Tibial artery (tissue), 4 donors: ENCODE measurements around the gene WARS2.

Experiments used
- DNase-seq, 2 donors: peaks; one replicate each; pipeline ENCODE4 v3.0.0-alpha.2; 2019
- H3K27ac ChIP-seq, 2 donors: fragments of 200-600 bp; sonication (generic) in 1 of 2; 1 replicate in 1 of 2; 2 replicates in 1 of 2; pipeline ENCODE4 v1.5.1; 2018 to 2019; ENCODE audit warnings: mild to moderate bottlenecking in 1 of 2
- H3K27me3 ChIP-seq, 2 donors: fragments of 200-600 bp; sonication (generic) in 1 of 2; one replicate each; pipeline versions ENCODE4 v1.5.1 to v1.6.0; 2016 to 2019
- H3K36me3 ChIP-seq, 3 donors: fragments of 200-600 bp; sonication (generic) in 2 of 3; one replicate each; pipeline ENCODE4 v1.5.1; 2016 to 2019; ENCODE audit warnings: mild to moderate bottlenecking in 2 of 3
- H3K4me1 ChIP-seq, 4 donors: fragments of 200-600 bp; sonication (generic) in 2 of 4; 1 replicate in 3 of 4; 2 replicates in 1 of 4; pipeline ENCODE4 v1.5.1; 2016 to 2019
- H3K4me3 ChIP-seq, 2 donors: fragments of 200-600 bp; sonication (generic) in 1 of 2; 1 replicate in 1 of 2; 2 replicates in 1 of 2; pipeline ENCODE4 v1.5.1; 2018 to 2019; ENCODE audit warnings: mild to moderate bottlenecking in 2 of 2
- H3K9me3 ChIP-seq, 3 donors: fragments of 200-600 bp; sonication (generic) in 1 of 3; one replicate each; pipeline ENCODE4 v1.5.1; 2016 to 2019
- intact Hi-C: fragments of 100-400 bp; cut with DNase I; formaldehyde crosslinking; loops from one replicate; pipeline ENCODE4 v1.15.0; 2023; ENCODE audit warnings: low total_unique reads
- TF ChIP-seq, protein P1 (sequence below), 2 experiments: fragments of 200-600 bp in 1 of 2; fragments of 450-650 bp in 1 of 2; IDR thresholded peaks; one replicate each; pipeline ENCODE4 v1.5.1; 2017 to 2019; ENCODE audit warnings: antibody characterized with exemption in 2 of 2, mild to moderate bottlenecking in 1 of 2, moderate library complexity in 1 of 2

WARS2 gene

DNA sequence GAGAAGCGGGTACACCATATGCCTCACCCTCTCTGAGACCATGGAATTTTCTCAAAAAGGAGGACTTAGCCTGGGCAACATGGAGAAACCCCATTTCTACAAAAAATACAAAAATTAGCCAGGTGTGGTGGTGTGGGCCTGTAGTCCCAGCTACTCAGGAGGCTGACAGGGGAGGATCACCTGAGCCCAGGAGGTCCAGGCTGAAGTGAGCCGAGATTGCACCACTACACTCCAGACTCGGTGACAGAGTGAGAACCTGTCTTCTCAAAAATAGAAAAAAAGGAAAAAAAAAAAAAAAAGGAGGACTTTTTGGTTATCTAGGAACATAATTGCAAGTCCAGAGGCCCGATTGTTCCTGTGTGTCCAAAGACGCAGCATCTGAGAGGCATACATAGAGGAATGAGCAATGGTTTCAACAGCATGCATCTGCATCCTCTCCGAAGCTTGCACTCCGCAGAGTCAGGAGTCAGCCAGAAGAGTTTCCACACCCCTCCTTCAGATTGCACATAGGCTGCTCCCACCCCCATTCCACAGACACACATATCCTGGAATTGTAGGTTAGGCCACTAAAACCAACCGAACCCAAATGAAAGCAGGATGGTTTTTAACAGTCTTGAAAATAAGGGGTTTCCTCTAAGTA is 149.8 kb downstream of the WARS2 start:
- Histone ChIP-seq H3K36me3 (no peaks in the 10 kb centered on the region), H3K27me3 (no peaks in the 10 kb centered on the region), H3K27ac (peak overlapping the region; percentile 95 to 99), H3K9me3 (no peaks in the 10 kb centered on the region), H3K4me3 (no peak overlapping the region), H3K4me1 (peaks cover 0 to 21% (median 9%) of the 10 kb centered on the region in 4 donors)
- intact Hi-C loops: no loop called here
- DNase-seq: peak in 1 of 2 donors; percentile 47
- TF ChIP-seq, protein P1, sequence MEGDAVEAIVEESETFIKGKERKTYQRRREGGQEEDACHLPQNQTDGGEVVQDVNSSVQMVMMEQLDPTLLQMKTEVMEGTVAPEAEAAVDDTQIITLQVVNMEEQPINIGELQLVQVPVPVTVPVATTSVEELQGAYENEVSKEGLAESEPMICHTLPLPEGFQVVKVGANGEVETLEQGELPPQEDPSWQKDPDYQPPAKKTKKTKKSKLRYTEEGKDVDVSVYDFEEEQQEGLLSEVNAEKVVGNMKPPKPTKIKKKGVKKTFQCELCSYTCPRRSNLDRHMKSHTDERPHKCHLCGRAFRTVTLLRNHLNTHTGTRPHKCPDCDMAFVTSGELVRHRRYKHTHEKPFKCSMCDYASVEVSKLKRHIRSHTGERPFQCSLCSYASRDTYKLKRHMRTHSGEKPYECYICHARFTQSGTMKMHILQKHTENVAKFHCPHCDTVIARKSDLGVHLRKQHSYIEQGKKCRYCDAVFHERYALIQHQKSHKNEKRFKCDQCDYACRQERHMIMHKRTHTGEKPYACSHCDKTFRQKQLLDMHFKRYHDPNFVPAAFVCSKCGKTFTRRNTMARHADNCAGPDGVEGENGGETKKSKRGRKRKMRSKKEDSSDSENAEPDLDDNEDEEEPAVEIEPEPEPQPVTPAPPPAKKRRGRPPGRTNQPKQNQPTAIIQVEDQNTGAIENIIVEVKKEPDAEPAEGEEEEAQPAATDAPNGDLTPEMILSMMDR (IDR thresholded peaks at IDR 0.05): no peak

DNA sequence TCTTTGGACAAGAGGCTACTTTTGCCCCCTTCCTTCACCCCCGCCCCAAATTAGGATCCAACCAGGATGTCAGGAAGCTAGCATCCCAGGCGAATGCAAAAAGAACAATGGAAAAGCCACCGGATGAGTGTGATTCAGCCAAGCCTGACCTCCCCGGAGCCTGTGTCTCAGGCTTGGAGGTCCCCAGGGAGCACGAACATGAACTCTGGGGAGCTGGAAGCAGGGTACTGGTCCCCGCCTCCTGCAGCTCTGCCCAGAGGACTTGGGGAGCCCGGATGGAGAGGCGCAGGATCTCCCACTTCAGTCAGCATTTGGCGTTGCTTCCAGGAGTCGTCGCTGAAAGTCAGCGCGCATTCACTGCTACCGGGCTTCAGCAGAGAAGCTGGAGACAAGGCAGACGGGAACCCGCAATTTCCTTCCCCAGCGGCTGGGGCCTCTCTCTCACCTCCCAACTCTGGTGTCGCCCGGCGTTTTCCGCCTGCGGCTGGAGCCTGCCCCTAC is 150.5 kb downstream of the WARS2 start:
- peaks cover 0 to 21% (median 9%) of the 10 kb centered on the region in 4 donors for H3K4me1 ChIP-seq
- intact Hi-C loops: no loop called here
- peak overlapping the region; percentile 71 to 91 for H3K4me3 ChIP-seq
- DNase-seq: peak; percentile 40 to 79
- no peaks in the 10 kb centered on the region for H3K27me3 ChIP-seq
- TF ChIP-seq, protein P1 (IDR thresholded peaks at IDR 0.05): no peak
- H3K36me3 ChIP-seq: no peaks in the 10 kb centered on the region
- H3K9me3 ChIP-seq: no peaks in the 10 kb centered on the region
- peak overlapping the region; percentile 95 to 99 for H3K27ac ChIP-seq

DNA sequence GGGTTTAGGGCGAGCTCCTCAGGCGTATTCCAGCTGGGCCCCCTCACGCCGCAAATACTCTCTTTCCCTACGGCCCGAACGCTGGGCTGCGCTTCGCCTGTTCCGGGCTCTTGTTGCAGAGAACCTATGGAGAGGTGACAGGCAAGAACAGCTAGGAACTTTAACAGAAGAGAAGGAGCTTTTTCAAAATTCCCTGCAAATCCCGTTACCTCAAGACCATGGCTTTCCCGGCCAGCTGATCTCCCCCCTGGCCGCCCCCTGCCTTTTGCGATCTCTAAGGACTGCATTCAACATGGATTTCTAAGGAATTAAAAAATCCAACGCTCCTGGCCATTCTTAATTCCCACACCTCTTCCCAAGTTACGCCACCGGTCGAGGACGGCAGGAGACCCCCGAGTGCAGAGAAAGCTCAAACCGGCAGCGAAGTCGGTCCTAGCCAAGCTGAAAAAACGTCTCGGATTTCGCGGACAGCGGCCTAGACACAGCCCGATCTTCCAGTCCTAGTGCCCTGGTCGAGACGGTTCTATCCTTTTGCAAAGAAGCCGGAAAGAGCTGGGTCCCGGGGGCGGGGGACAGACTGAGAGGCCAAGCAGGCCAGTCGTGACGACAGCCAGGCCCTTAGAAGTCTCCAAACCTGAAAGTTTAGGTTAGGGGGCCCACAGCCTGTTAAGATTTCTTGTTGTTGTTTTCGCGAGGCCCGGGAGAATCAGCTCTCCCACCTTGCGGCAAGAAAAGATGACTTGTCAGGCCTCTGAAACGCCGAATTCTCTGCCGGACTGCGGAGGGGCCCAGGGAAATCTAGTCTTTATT is 151.2 kb downstream of the WARS2 start:
- H3K4me3 ChIP-seq: peak overlapping the region; percentile 71 to 91
- H3K27me3 ChIP-seq: no peaks in the 10 kb centered on the region
- DNase-seq: peak; percentile 60 to 77
- H3K4me1 ChIP-seq: peaks cover 0 to 21% (median 9%) of the 10 kb centered on the region in 4 donors
- no peaks in the 10 kb centered on the region for H3K9me3 ChIP-seq
- TF ChIP-seq, protein P1 (IDR thresholded peaks at IDR 0.05): no peak
- intact Hi-C loops: no loop called here
- H3K36me3 ChIP-seq: no peaks in the 10 kb centered on the region
- peak overlapping the region; percentile 95 to 99 for H3K27ac ChIP-seq

DNA sequence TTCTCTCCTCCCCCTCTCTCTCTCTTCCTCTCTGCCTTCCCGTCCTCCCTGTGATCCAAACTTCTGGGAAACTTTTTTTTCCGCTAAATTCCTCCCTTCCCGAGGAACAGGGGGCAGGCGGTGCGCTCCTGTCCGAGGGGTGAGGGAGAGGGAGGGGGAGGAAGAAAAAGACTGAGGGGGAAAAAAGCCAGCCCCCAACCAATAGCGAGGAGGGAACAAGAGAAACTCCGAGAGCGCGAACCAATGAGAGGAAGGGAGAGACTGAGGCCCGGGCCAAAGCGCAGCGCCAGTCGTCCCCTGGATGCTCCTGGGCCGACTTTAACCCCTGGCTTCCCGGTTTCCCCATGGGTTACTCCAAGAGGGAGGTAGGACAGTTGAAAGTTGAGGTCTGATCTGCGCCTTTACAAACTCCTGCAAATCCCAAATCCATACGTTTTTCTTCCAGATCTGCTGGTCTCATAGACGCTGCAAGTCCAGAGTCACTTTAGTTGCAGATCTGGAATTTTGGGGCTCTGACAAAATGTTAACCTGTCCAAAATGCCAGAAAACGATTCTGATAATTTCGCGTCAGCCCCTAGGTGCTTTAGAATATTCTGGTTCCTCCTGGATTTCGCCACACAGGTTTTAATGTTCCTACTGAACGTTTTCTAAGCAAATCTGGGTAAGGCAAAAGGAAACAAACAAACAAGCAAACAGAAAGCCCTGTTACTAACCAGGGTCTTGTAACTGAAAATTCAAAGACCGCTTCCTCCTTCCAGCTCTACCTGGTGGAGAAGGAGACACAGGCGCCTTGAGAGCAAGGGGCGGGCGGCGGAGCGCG is 152.1 kb downstream of the WARS2 start, which contains the start of gene TBX15:
TBX15 (minus strand) TSS at position 158 of the 820 bp plus-strand sequence. CDS start 548 bp downstream, outside the sequence.
- peak; percentile 81 to 91 for DNase-seq
- peak within 1 kb of the TSS; percentile 71 to 91 for H3K4me3 ChIP-seq
- no peaks in the 10 kb centered on the region for H3K9me3 ChIP-seq
- H3K4me1 ChIP-seq: peaks cover 0 to 28% (median 9%) of the 10 kb centered on the region in 4 donors
- no peaks in the 10 kb centered on the region for H3K27me3 ChIP-seq
- TF ChIP-seq, protein P1 (IDR thresholded peaks at IDR 0.05): no peak
- intact Hi-C loops: no loop called here
- H3K36me3 ChIP-seq: no peaks in the 10 kb centered on the region
- H3K27ac ChIP-seq: peak within 1 kb of the TSS; percentile 95 to 99
